H9 (cell line): Measurements from ENCODE around the gene CYRIA. TPM values are rescaled to one million over a fixed set of nuclear protein-coding genes. Genes with fewer than 3 reads are reported as not detected.

ENCODE experiments used
- DNase-seq: peaks from one replicate; pipeline ENCODE4 v3.0.0-alpha.2; 2017
- H2AFZ ChIP-seq: one replicate; pipeline ENCODE4 v1.6.1; 2013; ENCODE audit warnings: mild to moderate bottlenecking, low read length, control low read depth, moderate library complexity
- H2AK5ac ChIP-seq: 2 replicates; pipeline ENCODE4 v1.6.1; 2013; ENCODE audit warnings: low read length, control low read depth, mixed read lengths; ENCODE audit not compliant: insufficient read length
- H2BK120ac ChIP-seq: one replicate; pipeline ENCODE4 v1.6.1; 2013; ENCODE audit warnings: low read depth, mild to moderate bottlenecking, low read length, control low read depth, inconsistent platforms; ENCODE audit not compliant: poor library complexity, severe bottlenecking
- H2BK12ac ChIP-seq: 2 replicates; pipeline ENCODE4 v1.6.1; 2013; ENCODE audit warnings: low read length, control low read depth, mixed read lengths, low read depth; ENCODE audit not compliant: insufficient read length
- H2BK15ac ChIP-seq: 2 replicates; pipeline ENCODE4 v1.6.1; 2013; ENCODE audit warnings: low read depth, low read length, control low read depth
- H2BK20ac ChIP-seq: one replicate; pipeline ENCODE4 v1.6.1; 2013; ENCODE audit warnings: low read depth, mild to moderate bottlenecking, low read length, control low read depth, inconsistent platforms; ENCODE audit not compliant: poor library complexity, severe bottlenecking
- H2BK5ac ChIP-seq: 2 replicates; pipeline ENCODE4 v1.6.1; 2013; ENCODE audit warnings: low read length, control low read depth, mixed read lengths; ENCODE audit not compliant: insufficient read length
- H3K14ac ChIP-seq: 2 replicates; pipeline ENCODE4 v1.6.1; 2013; ENCODE audit warnings: low read length, control low read depth; ENCODE audit not compliant: insufficient read depth
- H3K18ac ChIP-seq: 2 replicates; pipeline ENCODE4 v1.6.1; 2013; ENCODE audit warnings: low read depth, mild to moderate bottlenecking, mixed read lengths, low read length, control low read depth; ENCODE audit not compliant: insufficient read length
- H3K23ac ChIP-seq: 2 replicates; pipeline ENCODE4 v1.6.1; 2013; ENCODE audit warnings: low read length, control low read depth, mixed read lengths, low read depth; ENCODE audit not compliant: insufficient read length
- H3K23me2 ChIP-seq: 2 replicates; pipeline ENCODE4 v1.6.1; 2013; ENCODE audit warnings: low read depth, mild to moderate bottlenecking, mixed read lengths, low read length, control low read depth; ENCODE audit not compliant: insufficient read length, poor library complexity, severe bottlenecking
- H3K27ac ChIP-seq: 2 replicates; pipeline ENCODE4 v1.5.1; 2013; ENCODE audit warnings: low read length, control low read depth, mixed read lengths, low read depth; ENCODE audit not compliant: insufficient read length
- H3K27me3 ChIP-seq: 2 replicates; pipeline ENCODE4 v1.6.1; 2013; ENCODE audit warnings: low read length, control low read depth, inconsistent platforms; ENCODE audit not compliant: insufficient read depth
- H3K4ac ChIP-seq: 2 replicates; pipeline ENCODE4 v1.6.1; 2013; ENCODE audit warnings: low read depth, mild to moderate bottlenecking, control low read depth, inconsistent platforms, low read length, moderate library complexity
- H3K4me1 ChIP-seq: 2 replicates; pipeline ENCODE4 v1.6.1; 2013; ENCODE audit warnings: low read length, control low read depth, inconsistent platforms; ENCODE audit not compliant: insufficient read depth
- H3K4me2 ChIP-seq: 2 replicates; pipeline ENCODE4 v1.6.1; 2013; ENCODE audit warnings: low read length, control low read depth, mixed read lengths; ENCODE audit not compliant: insufficient read length, insufficient read depth
- H3K56ac ChIP-seq: 2 replicates; pipeline ENCODE4 v1.6.1; 2013; ENCODE audit warnings: low read depth, mild to moderate bottlenecking, mixed read lengths, low read length, control low read depth; ENCODE audit not compliant: insufficient read length
- H3K79me1 ChIP-seq: 2 replicates; pipeline ENCODE4 v1.6.1; 2013; ENCODE audit warnings: low read depth, mild to moderate bottlenecking, moderate library complexity, low read length, control low read depth, inconsistent platforms; ENCODE audit not compliant: insufficient read depth, poor library complexity, severe bottlenecking
- H3K79me2 ChIP-seq: 2 replicates; pipeline ENCODE4 v1.6.1; 2013; ENCODE audit warnings: low read length, control low read depth, inconsistent platforms; ENCODE audit not compliant: insufficient read depth
- H3K9ac ChIP-seq: 2 replicates; pipeline ENCODE4 v1.6.1; 2013; ENCODE audit warnings: low read length, control low read depth, mixed read lengths; ENCODE audit not compliant: insufficient read length; ENCODE audit errors: extremely low read depth
- H3K9me3 ChIP-seq: one replicate; pipeline ENCODE4 v1.6.1; 2013; ENCODE audit warnings: low read depth, low read length, inconsistent platforms; ENCODE audit not compliant: control insufficient read depth
- H3T11ph ChIP-seq: one replicate; pipeline ENCODE4 v1.6.1; 2013; ENCODE audit warnings: mild to moderate bottlenecking, low read length, control low read depth, inconsistent platforms
- H4K20me1 ChIP-seq: one replicate; pipeline ENCODE4 v1.6.1; 2013; ENCODE audit not compliant: control insufficient read depth, insufficient read length, insufficient read depth
- H4K5ac ChIP-seq: 2 replicates; pipeline ENCODE4 v1.6.1; 2013; ENCODE audit warnings: low read depth, mild to moderate bottlenecking, mixed read lengths, low read length, control low read depth; ENCODE audit not compliant: insufficient read length
- H4K8ac ChIP-seq: replicated peaks from 2 replicates; pipeline ENCODE4 v1.6.1; 2013; ENCODE audit warnings: low read length, control low read depth, mixed read lengths, low read depth; ENCODE audit not compliant: insufficient read length
- H4K91ac ChIP-seq: 2 replicates; pipeline ENCODE4 v1.6.1; 2013; ENCODE audit warnings: low read depth, mild to moderate bottlenecking, moderate library complexity, mixed read lengths, low read length, control low read depth; ENCODE audit not compliant: insufficient read length
- H3K27ac Mint-ChIP-seq, 3 experiments: 2 replicates in 2 of 3; 3 replicates in 1 of 3; pipeline ENCODE4 v1.8.0; 2020 to 2021; ENCODE audit warnings: mixed read lengths in 3 of 3, mild to moderate bottlenecking in 1 of 3, moderate library complexity in 1 of 3
- H3K27me3 Mint-ChIP-seq: 2 replicates; pipeline ENCODE4 v1.8.0; 2021; ENCODE audit warnings: low read depth, mild to moderate bottlenecking, moderate library complexity, mixed read lengths
- H3K36me3 Mint-ChIP-seq, 3 experiments: 2 replicates in 2 of 3; 3 replicates in 1 of 3; pipeline ENCODE4 v1.8.0; 2020 to 2021; ENCODE audit warnings: low read depth in 3 of 3, mixed read lengths in 3 of 3; ENCODE audit not compliant: insufficient read depth in 1 of 3
- H3K4me1 Mint-ChIP-seq, 2 experiments: 2 replicates each; pipeline ENCODE4 v1.8.0; 2020; ENCODE audit warnings: mixed read lengths in 2 of 2
- H3K4me3 Mint-ChIP-seq, 2 experiments: 2 replicates in 1 of 2; 3 replicates in 1 of 2; pipeline ENCODE4 v1.8.0; 2020 to 2021; ENCODE audit warnings: mild to moderate bottlenecking in 2 of 2, mixed read lengths in 2 of 2, moderate library complexity in 1 of 2
- H3K9me3 Mint-ChIP-seq, 2 experiments: 2 replicates in 1 of 2; 3 replicates in 1 of 2; pipeline ENCODE4 v1.8.0; 2020; ENCODE audit warnings: mild to moderate bottlenecking in 2 of 2, mixed read lengths in 2 of 2, moderate library complexity in 1 of 2
- WGBS: extraction: QIAGEN DNeasy Blood & Tissue Kit; methylation state at CpG from one replicate; pipeline ENCODE4 v1.1.7; 2013; ENCODE audit warnings: missing lambda C conversion rate, low lambda C conversion rate, mixed read lengths; ENCODE audit not compliant: insufficient read length; ENCODE audit errors: extremely low coverage; 5-methylcytosine and 5-hydroxymethylcytosine counted together
- total RNA-seq: library from RNA; stranded (reverse); gene quantifications from 2 replicates; pipeline ENCODE4 v1.2.1, GENCODE V29; 2021
- TF ChIP-seq, protein P1 (sequence below): fragments of 200-600 bp; sonication (generic); conservative IDR thresholded peaks from 3 replicates; pipeline ENCODE4 v1.8.0; 2021; ENCODE audit warnings: antibody characterized with exemption, mild to moderate bottlenecking

Gene CYRIA
- total RNA-seq, 1 experiment from 2014 or later = 2.3 TPM

- H3K79me2 ChIP-seq = no peaks in the 10 kb centered on the region
- no peaks in the 10 kb centered on the region for H3K27me3 ChIP-seq
- H3K9ac ChIP-seq = no peak overlapping the region
- no peak overlapping the region for H2BK120ac ChIP-seq
- TF ChIP-seq, protein P1, sequence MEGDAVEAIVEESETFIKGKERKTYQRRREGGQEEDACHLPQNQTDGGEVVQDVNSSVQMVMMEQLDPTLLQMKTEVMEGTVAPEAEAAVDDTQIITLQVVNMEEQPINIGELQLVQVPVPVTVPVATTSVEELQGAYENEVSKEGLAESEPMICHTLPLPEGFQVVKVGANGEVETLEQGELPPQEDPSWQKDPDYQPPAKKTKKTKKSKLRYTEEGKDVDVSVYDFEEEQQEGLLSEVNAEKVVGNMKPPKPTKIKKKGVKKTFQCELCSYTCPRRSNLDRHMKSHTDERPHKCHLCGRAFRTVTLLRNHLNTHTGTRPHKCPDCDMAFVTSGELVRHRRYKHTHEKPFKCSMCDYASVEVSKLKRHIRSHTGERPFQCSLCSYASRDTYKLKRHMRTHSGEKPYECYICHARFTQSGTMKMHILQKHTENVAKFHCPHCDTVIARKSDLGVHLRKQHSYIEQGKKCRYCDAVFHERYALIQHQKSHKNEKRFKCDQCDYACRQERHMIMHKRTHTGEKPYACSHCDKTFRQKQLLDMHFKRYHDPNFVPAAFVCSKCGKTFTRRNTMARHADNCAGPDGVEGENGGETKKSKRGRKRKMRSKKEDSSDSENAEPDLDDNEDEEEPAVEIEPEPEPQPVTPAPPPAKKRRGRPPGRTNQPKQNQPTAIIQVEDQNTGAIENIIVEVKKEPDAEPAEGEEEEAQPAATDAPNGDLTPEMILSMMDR = no peak
- H3K4me1 ChIP-seq = no peaks in the 10 kb centered on the region
- no peak overlapping the region for H3K4me2 ChIP-seq
- no peak overlapping the region for H2BK20ac ChIP-seq
- no peak overlapping the region for H2AFZ ChIP-seq
- no peak overlapping the region for H3T11ph ChIP-seq
- H3K14ac ChIP-seq = no peak overlapping the region
- WGBS = no CpG with 5 or more reads among the region's 2 CpGs
- H3K56ac ChIP-seq = no peak overlapping the region
- H4K8ac ChIP-seq = no peak overlapping the region
- Mint-ChIP-seq H3K4me3 (no peak overlapping the region), H3K9me3 (no peaks in the 10 kb centered on the region), H3K27me3 (no peaks in the 10 kb centered on the region), H3K36me3 (no peaks in the 10 kb centered on the region), H3K27ac (no peak overlapping the region), H3K4me1 (no peaks in the 10 kb centered on the region)
- no peak overlapping the region for H3K18ac ChIP-seq
- H2BK15ac ChIP-seq = no peak overlapping the region
- H4K20me1 ChIP-seq = no peaks in the 10 kb centered on the region
- no peak overlapping the region for H4K5ac ChIP-seq
- no peak overlapping the region for H2BK12ac ChIP-seq
- no peak overlapping the region for H3K23ac ChIP-seq
- no peak overlapping the region for H4K91ac ChIP-seq
- no peak overlapping the region for H2AK5ac ChIP-seq
- H3K27ac ChIP-seq = no peak overlapping the region
- H3K9me3 ChIP-seq = no peaks in the 10 kb centered on the region
- no peak for DNase-seq
- H3K79me1 ChIP-seq = no peaks in the 10 kb centered on the region
- no peaks in the 10 kb centered on the region for H3K23me2 ChIP-seq
- H2BK5ac ChIP-seq = no peak overlapping the region
- no peak overlapping the region for H3K4ac ChIP-seq
Measured at GRCh38 chr2:16708173-16708572, 42.5 kb upstream of the CYRIA start.
